ENCODE measurements around the gene ZC3HAV1.

The ZC3HAV1 gene

GRCh38 chr7:139086454-139086853, 23.1 kb downstream of the ZC3HAV1 start:
- no peak overlapping the region for H2AFZ ChIP-seq (ENCODE audit: low read length)
- TF ChIP-seq CTCF (IDR thresholded peaks at IDR 0.05; ENCODE audit: low read length) (no peak), EZH2 (optimal IDR thresholded peaks at IDR 0.05; ENCODE audit: low read depth, low read length) (no peak), EZH2phosphoT487 (IDR thresholded peaks at IDR 0.05; ENCODE audit: low read length) (no peak)

GRCh38 chr7:139084709-139085108, 24.8 kb downstream of the ZC3HAV1 start:
- TF ChIP-seq EZH2 (optimal IDR thresholded peaks at IDR 0.05; ENCODE audit: low read depth, low read length) (no peak), EZH2phosphoT487 (IDR thresholded peaks at IDR 0.05; ENCODE audit: low read length) (no peak), CTCF (IDR thresholded peaks at IDR 0.05; ENCODE audit: low read length) (no peak)
- Histone ChIP-seq H4K20me1 (ENCODE audit: insufficient read depth, low read length) (no peaks in the 10 kb centered on the region; the same call in 1 of the 2 replicates), H3K4me1 (ENCODE audit: low read length) (no peaks in the 10 kb centered on the region), H3K9me3 (replicated peaks; ENCODE audit: insufficient read depth, low read length) (no peaks in the 10 kb centered on the region), H3K9me2 (replicated peaks; ENCODE audit: insufficient read depth, low read length) (no peaks in the 10 kb centered on the region), H3F3A (ENCODE audit: insufficient read depth, low read length) (no peaks in the 10 kb centered on the region), H3K27ac (ENCODE audit: low read length) (no peak overlapping the region), H3K27me3 (replicated peaks; ENCODE audit: insufficient read depth, low read length) (no peaks in the 10 kb centered on the region), H3K9ac (ENCODE audit: low read length) (no peak overlapping the region), H3K4me3 (ENCODE audit: low read length) (no peak overlapping the region), H2AFZ (ENCODE audit: low read length) (no peak overlapping the region), H3K4me2 (ENCODE audit: low read depth, low read length) (no peak overlapping the region), H3K36me3 (replicated peaks; ENCODE audit: insufficient read depth, low read length) (peaks cover 34% of the 10 kb centered on the region), H3K79me2 (ENCODE audit: low read length) (peaks cover 92% of the 10 kb centered on the region)
- DNase-seq = no peak

More at GRCh38 chr7:139086454-139086853, 23.1 kb downstream of the ZC3HAV1 start:
- Histone ChIP-seq H3K4me2 (ENCODE audit: low read depth, low read length) (no peak overlapping the region), H3K9ac (ENCODE audit: low read length) (no peak overlapping the region), H3K9me2 (replicated peaks; ENCODE audit: insufficient read depth, low read length) (no peaks in the 10 kb centered on the region), H4K20me1 (ENCODE audit: insufficient read depth, low read length) (no peaks in the 10 kb centered on the region; the same call in 1 of the 2 replicates), H3K4me3 (ENCODE audit: low read length) (no peak overlapping the region), H3K36me3 (replicated peaks; ENCODE audit: insufficient read depth, low read length) (peaks cover 20% of the 10 kb centered on the region), H3K9me3 (replicated peaks; ENCODE audit: insufficient read depth, low read length) (no peaks in the 10 kb centered on the region), H3F3A (ENCODE audit: insufficient read depth, low read length) (no peaks in the 10 kb centered on the region), H3K4me1 (ENCODE audit: low read length) (no peaks in the 10 kb centered on the region), H3K27ac (ENCODE audit: low read length) (no peak overlapping the region), H3K79me2 (ENCODE audit: low read length) (peaks cover 91% of the 10 kb centered on the region), H3K27me3 (replicated peaks; ENCODE audit: insufficient read depth, low read length) (no peaks in the 10 kb centered on the region)
- no peak for DNase-seq

GRCh38 chr7:139081584-139081983, 27.9 kb downstream of the ZC3HAV1 start:
- no peak for DNase-seq
- Histone ChIP-seq H3K27me3 (replicated peaks; ENCODE audit: insufficient read depth, low read length) (no peaks in the 10 kb centered on the region), H3K36me3 (replicated peaks; ENCODE audit: insufficient read depth, low read length) (peaks cover 28% of the 10 kb centered on the region), H3K4me1 (ENCODE audit: low read length) (no peaks in the 10 kb centered on the region), H3K9me3 (replicated peaks; ENCODE audit: insufficient read depth, low read length) (no peaks in the 10 kb centered on the region), H3K79me2 (ENCODE audit: low read length) (peaks cover 81% of the 10 kb centered on the region), H3K9ac (ENCODE audit: low read length) (no peak overlapping the region), H4K20me1 (ENCODE audit: insufficient read depth, low read length) (no peaks in the 10 kb centered on the region), H3K4me3 (ENCODE audit: low read length) (no peak overlapping the region), H3K27ac (ENCODE audit: low read length) (no peak overlapping the region), H3K9me2 (replicated peaks; ENCODE audit: insufficient read depth, low read length) (no peaks in the 10 kb centered on the region), H2AFZ (ENCODE audit: low read length) (no peak overlapping the region), H3F3A (ENCODE audit: insufficient read depth, low read length) (no peaks in the 10 kb centered on the region; the same call in 1 of the 2 replicates), H3K4me2 (ENCODE audit: low read depth, low read length) (no peak overlapping the region)
- TF ChIP-seq EZH2 (optimal IDR thresholded peaks at IDR 0.05; ENCODE audit: low read depth, low read length) (no peak), CTCF (IDR thresholded peaks at IDR 0.05; ENCODE audit: low read length) (no peak), EZH2phosphoT487 (IDR thresholded peaks at IDR 0.05; ENCODE audit: low read length) (no peak)

All from MM.1S (cell line).